Measurements from ENCODE around the gene PTGDS.

The PTGDS gene

GRCh38 chr9:136974817-136975535 lies 2.3 kb upstream of the PTGDS start:
- DNase-seq (ENCODE audit: low spot score): peak; percentile 26

- peak; percentile 32 for DNase-seq (ENCODE audit: low spot score)
These were observed 1.7 kb upstream of the PTGDS start for GRCh38 chr9:136975644-136976043.

- DNase-seq (ENCODE audit: low spot score): no peak
These were observed 357 bp downstream of the PTGDS start for GRCh38 chr9:136977649-136978072.

- peak; percentile 49 for DNase-seq (ENCODE audit: low spot score)
These were observed 965 bp downstream of the PTGDS start for GRCh38 chr9:136978073-136978864.

GRCh38 chr9:136978865-136979544 lies 1.7 kb downstream of the PTGDS start:
- no peak for DNase-seq (ENCODE audit: low spot score)

- no peak for DNase-seq (ENCODE audit: low spot score)
These were observed 2.7 kb downstream of the PTGDS start for GRCh38 chr9:136979769-136980587.

- DNase-seq (ENCODE audit: low spot score): no peak
These were observed 3.6 kb downstream of the PTGDS start for GRCh38 chr9:136980669-136981478.

GRCh38 chr9:136981588-136982231 lies 4.4 kb downstream of the PTGDS start:
- no peak for DNase-seq (ENCODE audit: low spot score)

GRCh38 chr9:136982232-136983051 lies 5.1 kb downstream of the PTGDS start, which contains the start of gene LCNL1:
TSS of gene LCNL1 (plus strand) at chr9:136982993. CDS start at chr9:136983587, 594 bp downstream.
- no peak for DNase-seq (ENCODE audit: low spot score)

- no peak for DNase-seq (ENCODE audit: low spot score)
These were observed 5.9 kb downstream of the PTGDS start for GRCh38 chr9:136983167-136983566.

- no peak for DNase-seq (ENCODE audit: low spot score)
These were observed 6.5 kb downstream of the PTGDS start for GRCh38 chr9:136983656-136984314.

GRCh38 chr9:136984464-136985026 lies 7.2 kb downstream of the PTGDS start:
- DNase-seq (ENCODE audit: low spot score): no peak

- DNase-seq (ENCODE audit: low spot score): no peak
These were observed 7.8 kb downstream of the PTGDS start for GRCh38 chr9:136985027-136985602.

GRCh38 chr9:136985853-136986252 lies 8.5 kb downstream of the PTGDS start:
- DNase-seq (ENCODE audit: low spot score): no peak

GRCh38 chr9:136988872-136989271 lies 11.6 kb downstream of the PTGDS start:
- no peak for DNase-seq (ENCODE audit: low spot score)

- DNase-seq (ENCODE audit: low spot score): no peak
These were observed 13.1 kb downstream of the PTGDS start for GRCh38 chr9:136990242-136990911.

- DNase-seq (ENCODE audit: low spot score): peak; percentile 92
These were observed 14.9 kb downstream of the PTGDS start, which contains the start of gene PAXX for GRCh38 chr9:136991993-136992818. TSS of gene PAXX (plus strand) at chr9:136992422. CDS start at chr9:136992444, 22 bp downstream.

Measured in CD4-positive, alpha-beta T cell treated with Interleukin-15 for 4 hours (primary cell).